ENCODE results near the gene CEP70. TPM values are rescaled to one million over a fixed set of nuclear protein-coding genes. Genes with fewer than 3 reads are reported as not detected.
"Not testable (repeated sequence)": the region's sequence is repeated elsewhere in the genome, so short reads cannot be mapped to it uniquely, and the experiment has no call there.

Gene CEP70
- total and polyA plus RNA-seq, 10 donors, result 2.7 to 19.0 (median 14.1) TPM

DNA sequence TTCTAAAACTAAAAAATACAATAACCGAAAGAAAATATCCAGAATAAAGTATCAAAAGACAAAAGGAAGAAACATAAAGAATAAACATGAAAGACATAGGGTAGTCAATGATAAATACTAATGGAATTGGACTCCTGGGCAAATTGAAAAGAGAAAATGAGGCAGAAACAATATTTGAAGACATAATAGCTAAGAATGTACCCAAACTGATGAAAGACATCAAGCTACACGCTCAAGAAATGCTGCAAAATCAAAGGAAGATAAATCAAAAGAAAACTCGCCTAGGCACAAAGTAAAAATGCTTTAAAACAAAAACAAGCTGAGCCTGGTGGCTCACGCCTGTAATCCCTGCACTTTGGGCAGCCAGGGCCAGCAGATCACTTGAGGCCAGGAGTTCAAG is 34.9 kb downstream of the CEP70 start:
- no peak for TF ChIP-seq POLR2AphosphoS5 (IDR thresholded peaks at IDR 0.05)
- TF ChIP-seq, protein P1, sequence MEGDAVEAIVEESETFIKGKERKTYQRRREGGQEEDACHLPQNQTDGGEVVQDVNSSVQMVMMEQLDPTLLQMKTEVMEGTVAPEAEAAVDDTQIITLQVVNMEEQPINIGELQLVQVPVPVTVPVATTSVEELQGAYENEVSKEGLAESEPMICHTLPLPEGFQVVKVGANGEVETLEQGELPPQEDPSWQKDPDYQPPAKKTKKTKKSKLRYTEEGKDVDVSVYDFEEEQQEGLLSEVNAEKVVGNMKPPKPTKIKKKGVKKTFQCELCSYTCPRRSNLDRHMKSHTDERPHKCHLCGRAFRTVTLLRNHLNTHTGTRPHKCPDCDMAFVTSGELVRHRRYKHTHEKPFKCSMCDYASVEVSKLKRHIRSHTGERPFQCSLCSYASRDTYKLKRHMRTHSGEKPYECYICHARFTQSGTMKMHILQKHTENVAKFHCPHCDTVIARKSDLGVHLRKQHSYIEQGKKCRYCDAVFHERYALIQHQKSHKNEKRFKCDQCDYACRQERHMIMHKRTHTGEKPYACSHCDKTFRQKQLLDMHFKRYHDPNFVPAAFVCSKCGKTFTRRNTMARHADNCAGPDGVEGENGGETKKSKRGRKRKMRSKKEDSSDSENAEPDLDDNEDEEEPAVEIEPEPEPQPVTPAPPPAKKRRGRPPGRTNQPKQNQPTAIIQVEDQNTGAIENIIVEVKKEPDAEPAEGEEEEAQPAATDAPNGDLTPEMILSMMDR (IDR thresholded peaks at IDR 0.05 in 8 of 11, conservative IDR thresholded peaks at IDR 0.05 in 3 of 11), result no peak
- no peak for TF ChIP-seq POLR2A (IDR thresholded peaks at IDR 0.05)

DNA sequence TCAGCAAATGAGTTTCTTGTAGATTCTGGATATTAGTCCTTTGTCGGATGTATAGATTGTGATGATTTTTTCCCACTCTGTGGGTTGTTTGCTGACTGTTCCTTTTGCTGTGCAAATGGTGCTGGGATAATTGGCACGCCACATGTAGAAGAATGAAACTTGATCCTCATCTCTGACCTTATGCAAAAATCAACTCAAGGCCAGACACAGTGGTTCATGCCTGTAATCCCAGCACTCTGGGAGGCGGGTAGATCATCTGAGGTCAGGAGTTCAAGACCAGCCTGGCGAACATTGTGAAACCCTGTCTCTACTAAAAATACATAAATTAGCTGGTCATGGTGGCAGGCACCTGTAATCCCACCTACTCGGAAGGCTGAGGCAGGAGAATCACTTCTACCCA is 39.3 kb downstream of the CEP70 start:
- WGBS, 5 donors, result 92 to 99% (median 95%) methylated on average over 5 of the region's 5 CpGs
- intact Hi-C loops (cut with DNase I; ENCODE audit: low total_unique reads), result not testable (repeated sequence)

More for the DNA sequence above, 34.9 kb downstream of the CEP70 start:
- H3K4me3 ChIP-seq, result no peak overlapping the region
- H3K27ac ChIP-seq, result no peak overlapping the region
- no peak for DNase-seq
- peaks cover 0 to 44% (median 12%) of the 10 kb centered on the region in 6 donors for H3K36me3 ChIP-seq
- no peaks in the 10 kb centered on the region for H3K27me3 ChIP-seq (replicated peaks in 1 of 7)
- 65 to 99% (median 83%) methylated on average over 4 of the region's 4 CpGs for WGBS, 5 donors
- H3K4me1 ChIP-seq, result no peaks in the 10 kb centered on the region
- intact Hi-C loops (cut with DNase I; ENCODE audit: low total_unique reads), result no loop called here
- peaks cover 0 to 68% (median 57%) of the 10 kb centered on the region in 8 donors for H3K9me3 ChIP-seq

DNA sequence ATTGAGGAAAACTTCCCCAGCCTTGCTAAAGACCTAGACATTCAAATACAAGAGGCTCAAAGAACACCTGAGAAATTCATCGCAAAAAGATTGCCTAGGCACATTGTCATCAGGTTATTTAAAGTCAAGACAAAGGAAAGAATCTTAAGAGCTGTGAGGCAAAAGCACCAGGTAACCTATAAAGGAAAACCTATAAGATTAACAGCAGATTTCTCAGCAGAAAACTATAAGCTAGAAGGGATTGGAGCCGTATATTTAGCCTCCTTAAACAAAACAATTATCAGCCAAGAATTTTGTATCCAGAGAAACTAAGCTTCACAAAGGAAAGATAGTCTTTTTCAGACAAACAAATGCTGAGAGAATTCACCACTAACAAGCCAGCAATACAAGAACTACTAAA is 43.1 kb downstream of the CEP70 start:
- H3K36me3 ChIP-seq, result peaks cover 0 to 67% (median 28%) of the 10 kb centered on the region in 6 donors
- H3K4me1 ChIP-seq; H3K4me3 ChIP-seq; intact Hi-C loops (cut with DNase I; ENCODE audit: low total_unique reads); DNase-seq; H3K27ac ChIP-seq; H3K27me3 ChIP-seq (replicated peaks in 1 of 7): not testable (repeated sequence)
- 90 to 97% (median 95%) methylated on average over 2 of the region's 2 CpGs for WGBS, 5 donors
- H3K9me3 ChIP-seq, result peaks cover 2 to 83% (median 76%) of the 10 kb centered on the region in 8 donors

More for the DNA sequence above, 39.3 kb downstream of the CEP70 start:
- DNase-seq; H3K27ac ChIP-seq; H3K27me3 ChIP-seq (replicated peaks in 1 of 7); H3K4me1 ChIP-seq; H3K4me3 ChIP-seq: not testable (repeated sequence)
- Histone ChIP-seq H3K36me3 (peaks cover 0 to 38% (median 3%) of the 10 kb centered on the region in 6 donors), H3K9me3 (peaks cover 0 to 86% (median 76%) of the 10 kb centered on the region in 8 donors)

DNA sequence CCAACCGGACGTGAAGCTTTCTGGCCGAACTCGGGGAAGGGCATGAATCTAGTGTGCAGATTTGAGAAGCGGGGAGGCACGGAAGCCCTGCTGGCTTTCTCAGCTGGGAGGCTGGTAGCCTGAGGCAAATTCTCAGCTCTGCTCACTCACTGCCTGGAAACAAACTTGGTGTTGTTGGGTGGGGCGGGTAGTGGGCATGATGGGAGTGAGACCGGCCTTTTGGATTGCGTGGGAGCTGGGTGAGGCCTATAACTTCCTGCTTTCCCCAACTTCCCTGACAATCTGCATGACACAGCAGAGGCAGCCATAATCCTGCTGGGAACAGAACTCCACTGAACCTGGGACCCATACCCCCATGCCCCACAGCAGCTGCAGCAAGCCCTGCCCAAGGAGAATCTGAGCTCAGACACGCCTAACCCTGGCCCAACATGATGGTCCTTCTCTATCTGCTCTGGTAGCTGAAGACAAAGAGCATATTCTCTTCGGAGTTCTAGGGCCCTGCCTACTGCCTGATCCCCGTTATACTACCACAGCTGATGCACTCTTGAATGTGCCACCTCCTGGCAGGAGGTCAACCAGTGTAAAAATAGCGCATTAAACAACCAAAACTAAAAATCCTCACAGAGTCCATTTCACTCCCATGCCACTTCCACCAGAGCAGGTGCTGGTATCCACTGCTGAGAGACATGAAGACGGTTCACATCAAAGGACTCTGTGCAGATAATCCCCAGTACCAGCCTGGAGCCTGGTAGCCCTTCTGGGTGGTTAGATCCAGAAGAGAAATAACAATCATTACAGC is 44.7 kb downstream of the CEP70 start:
- DNase-seq, result no peak
- H3K4me3 ChIP-seq, result no peak overlapping the region
- no peak overlapping the region for H3K27ac ChIP-seq
- H3K36me3 ChIP-seq, result peaks cover 0 to 76% (median 28%) of the 10 kb centered on the region in 6 donors
- 93 to 98% (median 95%) methylated on average over 11 to 14 of the region's 14 CpGs for WGBS, 5 donors
- intact Hi-C loops (cut with DNase I; ENCODE audit: low total_unique reads), result no loop called here
- no peaks in the 10 kb centered on the region for H3K27me3 ChIP-seq (replicated peaks in 1 of 7)
- TF ChIP-seq POLR2AphosphoS5 (IDR thresholded peaks at IDR 0.05), result no peak
- no peak for TF ChIP-seq POLR2A (IDR thresholded peaks at IDR 0.05)
- TF ChIP-seq, protein P1 (IDR thresholded peaks at IDR 0.05 in 8 of 11, conservative IDR thresholded peaks at IDR 0.05 in 3 of 11), result no peak
- H3K4me1 ChIP-seq, result no peaks in the 10 kb centered on the region
- H3K9me3 ChIP-seq, result peaks cover 10 to 85% (median 79%) of the 10 kb centered on the region in 8 donors

DNA sequence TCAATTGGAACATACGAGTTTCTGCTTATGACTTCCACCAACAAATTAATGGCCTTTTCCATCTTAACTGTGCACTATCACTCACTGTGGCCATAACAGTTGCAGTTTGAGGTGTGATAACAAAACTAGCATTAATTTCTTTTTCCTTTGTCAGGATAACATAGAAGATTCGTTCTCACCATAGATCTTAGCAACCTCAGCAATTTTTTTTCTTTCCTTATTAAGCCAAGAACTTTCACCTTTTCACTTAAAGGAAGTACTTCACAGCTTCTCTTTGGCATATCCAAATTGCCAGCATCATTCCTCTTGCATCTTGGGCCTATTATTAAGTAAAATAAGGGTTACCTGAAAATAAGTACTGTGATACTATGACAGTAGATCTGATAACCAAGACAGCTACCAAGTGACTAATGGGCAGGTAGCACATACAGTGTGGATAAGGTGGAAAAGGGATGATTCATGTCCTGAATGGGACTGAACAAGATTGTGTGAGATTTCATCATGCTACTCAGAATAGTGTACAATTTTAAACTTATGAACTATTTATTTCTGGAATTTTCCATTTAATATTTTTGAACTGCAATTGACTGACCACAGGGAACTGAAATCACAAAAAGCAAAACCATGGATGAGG is 46.6 kb downstream of the CEP70 start:
- peaks cover 0 to 88% (median 33%) of the 10 kb centered on the region in 6 donors for H3K36me3 ChIP-seq
- 90 to 98% (median 92%) methylated on average over 2 of the region's 2 CpGs for WGBS, 5 donors

More for the DNA sequence above, 46.6 kb downstream of the CEP70 start:
- no peak for TF ChIP-seq POLR2AphosphoS5 (IDR thresholded peaks at IDR 0.05)
- TF ChIP-seq POLR2A (IDR thresholded peaks at IDR 0.05), result no peak
- TF ChIP-seq, protein P1 (IDR thresholded peaks at IDR 0.05 in 8 of 11, conservative IDR thresholded peaks at IDR 0.05 in 3 of 11), result no peak
- peaks cover 12 to 97% (median 91%) of the 10 kb centered on the region in 8 donors for H3K9me3 ChIP-seq
- H3K4me1 ChIP-seq, result no peaks in the 10 kb centered on the region
- DNase-seq, result no peak
- no peaks in the 10 kb centered on the region for H3K27me3 ChIP-seq (replicated peaks in 1 of 7)
- H3K27ac ChIP-seq, result no peak overlapping the region
- no peak overlapping the region for H3K4me3 ChIP-seq
- intact Hi-C loops (cut with DNase I; ENCODE audit: low total_unique reads), result no loop called here

All from spleen (tissue), 11 donors.